ENCODE measurements around the gene RRAGD.

Gene RRAGD

DNA sequence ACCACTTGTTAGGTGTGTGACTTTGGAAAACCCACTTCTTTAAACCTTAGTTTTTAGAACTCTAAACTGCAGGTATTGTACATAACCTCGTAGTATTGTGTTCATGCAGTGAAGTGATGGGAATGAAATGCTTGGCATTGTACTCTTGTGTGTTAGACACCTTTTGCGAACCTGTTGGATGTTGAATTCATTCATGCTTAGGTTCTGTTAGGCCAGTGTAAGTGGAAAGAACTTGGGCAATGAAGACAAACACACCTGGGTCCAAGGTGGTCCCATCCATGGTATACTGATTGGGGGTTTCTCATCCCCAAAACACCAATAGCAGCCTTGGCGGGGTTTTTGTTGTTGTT lies 22.1 kb upstream of the RRAGD start:
- TF ChIP-seq, protein P1, sequence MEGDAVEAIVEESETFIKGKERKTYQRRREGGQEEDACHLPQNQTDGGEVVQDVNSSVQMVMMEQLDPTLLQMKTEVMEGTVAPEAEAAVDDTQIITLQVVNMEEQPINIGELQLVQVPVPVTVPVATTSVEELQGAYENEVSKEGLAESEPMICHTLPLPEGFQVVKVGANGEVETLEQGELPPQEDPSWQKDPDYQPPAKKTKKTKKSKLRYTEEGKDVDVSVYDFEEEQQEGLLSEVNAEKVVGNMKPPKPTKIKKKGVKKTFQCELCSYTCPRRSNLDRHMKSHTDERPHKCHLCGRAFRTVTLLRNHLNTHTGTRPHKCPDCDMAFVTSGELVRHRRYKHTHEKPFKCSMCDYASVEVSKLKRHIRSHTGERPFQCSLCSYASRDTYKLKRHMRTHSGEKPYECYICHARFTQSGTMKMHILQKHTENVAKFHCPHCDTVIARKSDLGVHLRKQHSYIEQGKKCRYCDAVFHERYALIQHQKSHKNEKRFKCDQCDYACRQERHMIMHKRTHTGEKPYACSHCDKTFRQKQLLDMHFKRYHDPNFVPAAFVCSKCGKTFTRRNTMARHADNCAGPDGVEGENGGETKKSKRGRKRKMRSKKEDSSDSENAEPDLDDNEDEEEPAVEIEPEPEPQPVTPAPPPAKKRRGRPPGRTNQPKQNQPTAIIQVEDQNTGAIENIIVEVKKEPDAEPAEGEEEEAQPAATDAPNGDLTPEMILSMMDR (IDR thresholded peaks at IDR 0.05; ENCODE audit: control insufficient read depth, extremely low read depth, insufficient read depth) = no peak
- H3K4me3 ChIP-seq (ENCODE audit: low read depth, low read length) = no peak overlapping the region
- no peak for DNase-seq (ENCODE audit: low read depth)

DNA sequence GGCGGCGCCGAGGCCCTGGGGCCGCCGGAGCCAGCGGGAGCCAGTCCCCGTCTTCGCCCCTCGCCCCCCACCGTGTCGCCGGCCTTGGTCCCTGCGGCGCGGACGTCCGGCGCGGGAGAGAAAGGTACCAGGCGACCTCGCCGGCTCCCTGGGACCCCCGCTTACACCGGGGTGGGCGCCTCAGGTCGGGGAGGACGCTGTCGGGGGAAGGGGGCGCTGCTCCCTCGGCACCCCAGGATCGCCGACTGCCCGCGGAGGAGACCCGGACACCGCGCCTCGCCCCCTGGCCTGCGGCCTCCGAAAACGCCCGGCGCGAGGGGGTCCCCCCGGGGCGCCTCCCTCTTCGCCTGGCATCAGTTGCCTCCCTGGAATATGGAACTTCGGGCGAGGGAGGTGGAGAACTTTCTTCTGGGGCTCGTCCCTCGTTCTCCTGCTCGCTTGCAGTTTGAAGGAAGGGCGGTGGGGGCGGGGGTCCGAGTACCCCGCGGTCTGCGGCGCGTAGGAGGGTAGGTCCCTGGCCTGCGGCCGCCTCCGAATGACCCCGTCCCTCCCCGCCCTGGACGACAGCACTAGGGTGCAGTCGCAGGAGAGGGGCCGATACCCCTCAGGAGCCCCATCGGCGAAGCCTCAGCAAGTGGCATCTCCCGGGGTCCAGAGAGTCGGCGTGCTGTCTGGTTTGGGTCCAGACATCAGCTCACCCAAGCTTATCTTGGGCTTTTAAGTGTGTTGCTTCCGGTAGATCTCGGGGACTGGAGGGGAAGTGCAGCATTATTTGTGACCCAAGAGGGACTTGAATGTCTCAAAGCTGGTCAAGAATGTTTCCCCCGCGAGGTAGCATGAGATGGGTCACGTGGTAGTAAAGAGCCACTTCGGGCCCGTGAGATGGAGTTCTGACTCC lies 21.4 kb upstream of the RRAGD start:
- peak overlapping the region; percentile 51 for H3K4me3 ChIP-seq (ENCODE audit: low read depth, low read length)
- TF ChIP-seq, protein P1 (IDR thresholded peaks at IDR 0.05; ENCODE audit: control insufficient read depth, extremely low read depth, insufficient read depth) = no peak
- no peak for DNase-seq (ENCODE audit: low read depth)

DNA sequence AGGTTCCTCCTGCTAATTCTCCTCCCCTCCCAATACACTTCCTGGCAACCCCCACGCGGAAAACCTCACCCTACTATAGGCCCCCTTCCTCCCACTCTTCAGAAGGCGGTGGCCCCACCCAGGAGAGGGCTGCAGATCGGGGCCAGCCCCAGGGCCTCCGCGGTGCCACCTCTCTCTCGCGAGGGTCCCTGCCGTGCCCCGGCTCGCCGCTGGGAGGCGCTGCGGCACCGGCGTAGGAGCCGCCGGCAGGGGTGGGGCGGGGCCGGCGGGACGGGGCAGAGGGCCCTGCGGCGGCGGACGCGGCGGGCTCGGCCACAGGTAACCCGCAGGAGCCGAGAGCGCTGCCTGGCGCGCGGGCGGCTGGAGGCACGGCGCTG lies 20.8 kb upstream of the RRAGD start, which contains the start of gene ANKRD6:
Gene ANKRD6 (plus strand): TSS at position 278 of the 377 bp plus-strand sequence. CDS start 133,825 bp downstream, outside the sequence.
- peak within 1 kb of the TSS; percentile 51 for H3K4me3 ChIP-seq (ENCODE audit: low read depth, low read length)
- TF ChIP-seq, protein P1 (IDR thresholded peaks at IDR 0.05; ENCODE audit: control insufficient read depth, extremely low read depth, insufficient read depth) = peak; percentile 80
- no peak for DNase-seq (ENCODE audit: low read depth)

DNA sequence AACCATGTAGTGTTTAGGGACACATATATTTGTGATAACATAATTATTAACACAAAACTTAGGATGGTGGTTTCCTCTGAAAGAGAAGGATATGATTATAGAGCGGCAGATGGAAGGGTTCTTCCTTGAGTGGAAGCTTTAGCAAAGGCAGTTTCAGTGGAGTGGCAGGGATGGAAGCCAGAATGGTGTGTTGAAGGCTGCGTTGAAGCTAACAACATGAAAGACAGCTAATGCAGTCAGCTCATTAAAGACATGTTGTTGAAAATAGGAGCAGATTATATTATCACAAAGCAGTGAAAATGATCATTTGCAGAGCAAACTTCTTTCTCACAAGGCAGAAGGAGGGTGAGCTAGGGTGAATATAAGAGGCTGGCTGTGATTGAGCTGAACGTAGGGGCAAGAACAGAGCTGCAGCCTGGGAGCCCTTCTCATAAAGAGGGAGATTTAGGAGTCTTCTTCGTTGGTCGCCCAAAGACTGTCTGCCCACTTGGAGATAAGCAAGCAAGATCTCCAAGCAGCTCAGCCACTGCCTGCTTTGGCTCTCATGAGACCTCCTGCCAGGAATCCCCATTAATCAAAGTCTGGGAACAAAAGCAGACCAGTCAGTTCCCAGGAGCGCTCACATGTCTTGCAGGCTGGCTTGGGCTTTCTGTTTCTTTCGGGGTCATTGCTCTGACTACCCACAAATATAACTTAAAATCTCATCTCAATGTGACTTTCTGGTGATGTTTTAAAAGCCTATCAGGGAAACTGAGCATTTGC lies 18.3 kb upstream of the RRAGD start:
- no peak for DNase-seq (ENCODE audit: low read depth)
- TF ChIP-seq, protein P1 (IDR thresholded peaks at IDR 0.05; ENCODE audit: control insufficient read depth, extremely low read depth, insufficient read depth) = no peak
- no peak overlapping the region for H3K4me3 ChIP-seq (ENCODE audit: low read depth, low read length)

DNA sequence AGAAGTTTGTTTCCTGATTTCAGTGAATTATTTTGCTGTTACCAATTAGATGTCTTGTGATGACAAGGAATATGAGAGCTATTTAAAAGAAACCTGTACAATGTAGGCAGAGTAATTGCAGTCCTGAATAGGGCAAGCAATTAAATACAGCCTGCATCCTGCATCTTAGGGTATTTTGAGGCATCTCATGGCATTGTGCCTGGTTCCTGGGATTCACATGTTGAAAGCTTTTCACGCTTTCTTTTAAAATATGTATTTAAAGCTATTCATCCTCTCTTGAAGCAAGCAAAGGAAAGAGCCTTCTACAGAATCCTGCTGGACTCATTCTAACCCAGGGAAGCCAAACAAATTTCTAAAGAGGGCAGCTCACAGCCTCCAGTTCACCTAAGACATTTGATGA lies 4.7 kb upstream of the RRAGD start:
- no peak for DNase-seq (ENCODE audit: low read depth)
- TF ChIP-seq, protein P1 (IDR thresholded peaks at IDR 0.05; ENCODE audit: control insufficient read depth, extremely low read depth, insufficient read depth) = no peak
- no peak overlapping the region for H3K4me3 ChIP-seq (ENCODE audit: low read depth, low read length)

DNA sequence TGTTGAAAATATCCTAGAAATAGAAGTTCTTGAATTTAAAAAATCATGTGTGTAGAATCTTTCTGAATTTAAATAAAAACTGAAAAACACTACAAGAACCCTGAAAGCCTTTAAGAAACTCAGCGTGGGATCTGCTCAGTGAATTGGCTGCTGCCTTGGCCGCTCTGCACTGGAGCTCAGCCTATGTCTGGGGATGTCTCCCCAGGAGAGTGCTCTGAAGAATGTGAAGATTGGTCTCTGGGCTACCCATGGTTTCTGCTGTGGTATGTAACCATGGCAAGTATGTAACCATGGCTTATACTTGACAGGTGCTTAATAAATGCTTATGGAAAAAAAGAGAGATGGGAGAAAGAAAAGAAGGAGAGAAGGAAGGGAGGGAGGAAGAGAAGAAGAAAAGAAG lies 3.1 kb upstream of the RRAGD start:
- TF ChIP-seq, protein P1 (IDR thresholded peaks at IDR 0.05; ENCODE audit: control insufficient read depth, extremely low read depth, insufficient read depth) = no peak
- no peak for DNase-seq (ENCODE audit: low read depth)

More for the DNA sequence above, 3.1 kb upstream of the RRAGD start:
- no peak overlapping the region for H3K4me3 ChIP-seq (ENCODE audit: low read depth, low read length)
